HepG2 (cell line): Measurements from ENCODE around the gene PARD3.

Experiments used
- FOXA1 ChIP-seq, 2 experiments: fragments of 450-650 bp in 1 of 2; sonication (generic) in 1 of 2; formaldehyde crosslinking in 1 of 2; IDR thresholded peaks; 2 replicates each; pipeline versions ENCODE4 v1.4.0 to v1.6.1; 2016 to 2020; ENCODE audit warnings: missing genetic modification reagents in 1 of 2
- NFRKB ChIP-seq: fragments of 450-650 bp; IDR thresholded peaks from 2 replicates; pipeline ENCODE4 v1.6.1; 2017
- POLR2A ChIP-seq, 2 experiments: IDR thresholded peaks; 2 replicates each; pipeline ENCODE4 v1.6.1; 2011; ENCODE audit warnings: low read depth in 2 of 2, low read length in 2 of 2, mild to moderate bottlenecking in 1 of 2, moderate library complexity in 1 of 2; ENCODE audit not compliant: insufficient read depth in 1 of 2
- RBM39 ChIP-seq: fragments of 200-400 bp; formaldehyde crosslinking; IDR thresholded peaks from one replicate; pipeline ENCODE4 v1.6.1; 2018; ENCODE audit warnings: antibody characterized with exemption, mild to moderate bottlenecking, low read depth, low read length; ENCODE audit not compliant: poor library complexity, severe bottlenecking
- TAF1 ChIP-seq: sonication (generic); formaldehyde crosslinking; IDR thresholded peaks from 2 replicates; pipeline ENCODE4 v1.4.0; 2020; ENCODE audit warnings: missing genetic modification reagents
- ZNF512 ChIP-seq: sonication (generic); formaldehyde crosslinking; IDR thresholded peaks from 2 replicates; pipeline ENCODE4 v1.4.0; 2020; ENCODE audit warnings: mild to moderate bottlenecking, missing genetic modification reagents
- ZNF567 ChIP-seq: sonication (generic); formaldehyde crosslinking; IDR thresholded peaks from 2 replicates; pipeline ENCODE4 v1.8.1; 2023; ENCODE audit warnings: mild to moderate bottlenecking, missing genetic modification reagents, borderline replicate concordance
- TF ChIP-seq, protein P1 (sequence below): sonication (generic); formaldehyde crosslinking; IDR thresholded peaks from 2 replicates; pipeline ENCODE4 v1.5.1; 2020; ENCODE audit warnings: mild to moderate bottlenecking, missing genetic modification reagents, moderate library complexity
- TF ChIP-seq, protein P2 (sequence below): sonication (generic); formaldehyde crosslinking; conservative IDR thresholded peaks from 2 replicates; pipeline ENCODE4 v1.8.0; 2022; ENCODE audit warnings: low read depth, missing genetic modification reagents
- TF ChIP-seq, protein P3 (sequence below): sonication (generic); formaldehyde crosslinking; IDR thresholded peaks from 2 replicates; pipeline ENCODE4 v1.5.0; 2020; ENCODE audit warnings: mild to moderate bottlenecking, missing genetic modification reagents, moderate library complexity

- TF ChIP-seq ZNF567 (CRISPR knock-in tag) (no peak), NFRKB (no peak), ZNF512 (CRISPR knock-in tag) (no peak), POLR2A (IDR thresholded peaks at IDR 0.05; ENCODE audit: insufficient read depth in 1 of 2, low read depth in 2 of 2, low read length in 2 of 2) (no peak), RBM39 (no peak), FOXA1 (IDR thresholded peaks at IDR 0.05) (no peak), FOXA1 (CRISPR knock-in tag; IDR thresholded peaks at IDR 0.05) (no peak), TAF1 (CRISPR knock-in tag) (no peak)
- TF ChIP-seq, protein P1, sequence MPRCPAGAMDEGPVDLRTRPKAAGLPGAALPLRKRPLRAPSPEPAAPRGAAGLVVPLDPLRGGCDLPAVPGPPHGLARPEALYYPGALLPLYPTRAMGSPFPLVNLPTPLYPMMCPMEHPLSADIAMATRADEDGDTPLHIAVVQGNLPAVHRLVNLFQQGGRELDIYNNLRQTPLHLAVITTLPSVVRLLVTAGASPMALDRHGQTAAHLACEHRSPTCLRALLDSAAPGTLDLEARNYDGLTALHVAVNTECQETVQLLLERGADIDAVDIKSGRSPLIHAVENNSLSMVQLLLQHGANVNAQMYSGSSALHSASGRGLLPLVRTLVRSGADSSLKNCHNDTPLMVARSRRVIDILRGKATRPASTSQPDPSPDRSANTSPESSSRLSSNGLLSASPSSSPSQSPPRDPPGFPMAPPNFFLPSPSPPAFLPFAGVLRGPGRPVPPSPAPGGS (CRISPR knock-in tag) = no peak
- TF ChIP-seq, protein P2, sequence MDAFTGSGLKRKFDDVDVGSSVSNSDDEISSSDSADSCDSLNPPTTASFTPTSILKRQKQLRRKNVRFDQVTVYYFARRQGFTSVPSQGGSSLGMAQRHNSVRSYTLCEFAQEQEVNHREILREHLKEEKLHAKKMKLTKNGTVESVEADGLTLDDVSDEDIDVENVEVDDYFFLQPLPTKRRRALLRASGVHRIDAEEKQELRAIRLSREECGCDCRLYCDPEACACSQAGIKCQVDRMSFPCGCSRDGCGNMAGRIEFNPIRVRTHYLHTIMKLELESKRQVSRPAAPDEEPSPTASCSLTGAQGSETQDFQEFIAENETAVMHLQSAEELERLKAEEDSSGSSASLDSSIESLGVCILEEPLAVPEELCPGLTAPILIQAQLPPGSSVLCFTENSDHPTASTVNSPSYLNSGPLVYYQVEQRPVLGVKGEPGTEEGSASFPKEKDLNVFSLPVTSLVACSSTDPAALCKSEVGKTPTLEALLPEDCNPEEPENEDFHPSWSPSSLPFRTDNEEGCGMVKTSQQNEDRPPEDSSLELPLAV (CRISPR knock-in tag) = no peak
- TF ChIP-seq, protein P3, sequence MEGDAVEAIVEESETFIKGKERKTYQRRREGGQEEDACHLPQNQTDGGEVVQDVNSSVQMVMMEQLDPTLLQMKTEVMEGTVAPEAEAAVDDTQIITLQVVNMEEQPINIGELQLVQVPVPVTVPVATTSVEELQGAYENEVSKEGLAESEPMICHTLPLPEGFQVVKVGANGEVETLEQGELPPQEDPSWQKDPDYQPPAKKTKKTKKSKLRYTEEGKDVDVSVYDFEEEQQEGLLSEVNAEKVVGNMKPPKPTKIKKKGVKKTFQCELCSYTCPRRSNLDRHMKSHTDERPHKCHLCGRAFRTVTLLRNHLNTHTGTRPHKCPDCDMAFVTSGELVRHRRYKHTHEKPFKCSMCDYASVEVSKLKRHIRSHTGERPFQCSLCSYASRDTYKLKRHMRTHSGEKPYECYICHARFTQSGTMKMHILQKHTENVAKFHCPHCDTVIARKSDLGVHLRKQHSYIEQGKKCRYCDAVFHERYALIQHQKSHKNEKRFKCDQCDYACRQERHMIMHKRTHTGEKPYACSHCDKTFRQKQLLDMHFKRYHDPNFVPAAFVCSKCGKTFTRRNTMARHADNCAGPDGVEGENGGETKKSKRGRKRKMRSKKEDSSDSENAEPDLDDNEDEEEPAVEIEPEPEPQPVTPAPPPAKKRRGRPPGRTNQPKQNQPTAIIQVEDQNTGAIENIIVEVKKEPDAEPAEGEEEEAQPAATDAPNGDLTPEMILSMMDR (CRISPR knock-in tag) = no peak
Observed at GRCh38 chr10:34565934-34566333, 249.2 kb downstream of the PARD3 start.
